ENCODE data around the gene HACD4.

The HACD4 gene

DNA sequence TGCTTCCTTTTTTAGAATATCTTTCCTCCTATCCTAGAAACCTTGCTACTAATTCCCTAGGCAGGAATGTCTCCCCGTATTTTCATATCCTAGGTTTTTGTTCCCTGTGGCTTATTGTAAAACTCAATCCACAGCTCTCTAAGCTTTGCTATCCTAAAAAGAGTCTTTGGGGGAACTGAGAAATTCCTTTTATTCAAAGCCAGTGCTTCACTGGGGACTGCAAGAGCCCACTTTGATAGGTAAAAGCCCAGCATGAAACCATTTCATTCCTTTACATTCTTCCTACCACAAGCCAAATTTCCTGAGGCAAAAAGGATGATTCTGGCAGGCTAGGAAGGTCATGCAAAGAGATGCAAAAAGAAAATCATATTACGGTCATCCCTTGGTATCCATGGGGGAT lies 5.8 kb upstream of the HACD4 start:
- TF ChIP-seq, protein P1, sequence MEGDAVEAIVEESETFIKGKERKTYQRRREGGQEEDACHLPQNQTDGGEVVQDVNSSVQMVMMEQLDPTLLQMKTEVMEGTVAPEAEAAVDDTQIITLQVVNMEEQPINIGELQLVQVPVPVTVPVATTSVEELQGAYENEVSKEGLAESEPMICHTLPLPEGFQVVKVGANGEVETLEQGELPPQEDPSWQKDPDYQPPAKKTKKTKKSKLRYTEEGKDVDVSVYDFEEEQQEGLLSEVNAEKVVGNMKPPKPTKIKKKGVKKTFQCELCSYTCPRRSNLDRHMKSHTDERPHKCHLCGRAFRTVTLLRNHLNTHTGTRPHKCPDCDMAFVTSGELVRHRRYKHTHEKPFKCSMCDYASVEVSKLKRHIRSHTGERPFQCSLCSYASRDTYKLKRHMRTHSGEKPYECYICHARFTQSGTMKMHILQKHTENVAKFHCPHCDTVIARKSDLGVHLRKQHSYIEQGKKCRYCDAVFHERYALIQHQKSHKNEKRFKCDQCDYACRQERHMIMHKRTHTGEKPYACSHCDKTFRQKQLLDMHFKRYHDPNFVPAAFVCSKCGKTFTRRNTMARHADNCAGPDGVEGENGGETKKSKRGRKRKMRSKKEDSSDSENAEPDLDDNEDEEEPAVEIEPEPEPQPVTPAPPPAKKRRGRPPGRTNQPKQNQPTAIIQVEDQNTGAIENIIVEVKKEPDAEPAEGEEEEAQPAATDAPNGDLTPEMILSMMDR (IDR thresholded peaks at IDR 0.05; ENCODE audit: low read depth, low read length): no peak
- DNase-seq (ENCODE audit: extremely low read depth, low read depth): no peak

DNA sequence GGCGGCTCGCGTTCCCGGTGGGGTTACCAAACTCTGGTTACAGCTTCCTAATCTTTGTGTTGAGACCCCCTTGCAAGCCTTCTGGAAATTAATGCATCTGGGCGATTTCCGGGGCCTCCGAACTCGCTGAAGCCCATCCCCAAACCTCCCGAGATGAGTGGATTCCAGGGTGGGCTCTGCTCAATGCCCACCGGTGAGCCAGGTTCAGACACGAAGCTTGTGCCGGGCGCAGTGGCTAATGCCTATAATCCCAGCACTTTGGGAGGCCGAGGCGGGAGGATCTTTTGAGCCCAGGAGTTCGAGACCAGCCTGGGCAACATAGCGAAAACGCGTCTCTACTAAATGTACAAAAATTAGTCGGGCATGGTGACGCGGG lies 356 bp upstream of the HACD4 start:
- TF ChIP-seq, protein P1 (IDR thresholded peaks at IDR 0.05; ENCODE audit: low read depth, low read length): no peak

DNA sequence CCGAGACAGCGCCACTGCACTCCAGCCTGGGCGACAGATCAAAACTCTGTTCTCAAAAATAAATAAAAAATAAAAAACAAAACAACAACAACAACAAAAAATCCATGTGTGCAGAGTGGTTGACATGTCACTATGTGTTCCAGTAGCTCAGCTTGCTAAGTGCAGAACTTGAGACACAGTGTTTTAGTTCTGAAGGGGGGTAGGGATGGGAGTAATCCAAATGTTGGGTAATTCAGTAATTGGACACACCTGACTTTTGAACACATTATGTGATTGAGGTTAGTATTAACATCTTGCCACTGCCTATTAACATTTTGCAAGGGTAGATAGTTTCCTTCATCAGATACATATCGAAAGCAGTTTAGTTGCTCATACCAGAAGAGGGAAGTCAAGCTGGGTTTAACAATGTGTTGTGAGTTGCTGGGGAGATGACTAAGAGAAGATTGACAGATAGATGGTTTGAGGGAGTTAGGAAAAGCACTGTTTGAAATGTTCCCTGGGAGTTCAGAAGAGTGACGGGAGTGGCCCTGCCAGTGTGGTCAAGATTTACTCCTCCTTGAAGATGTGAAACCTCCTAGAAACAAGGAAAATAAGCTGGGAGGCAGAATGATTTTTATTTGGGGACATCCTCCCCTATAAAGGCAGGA lies 928 bp downstream of the HACD4 start:
- peak; percentile 24 for DNase-seq (ENCODE audit: extremely low read depth, low read depth)

More for the DNA sequence above, 356 bp upstream of the HACD4 start:
- no peak for DNase-seq (ENCODE audit: extremely low read depth, low read depth)

DNA sequence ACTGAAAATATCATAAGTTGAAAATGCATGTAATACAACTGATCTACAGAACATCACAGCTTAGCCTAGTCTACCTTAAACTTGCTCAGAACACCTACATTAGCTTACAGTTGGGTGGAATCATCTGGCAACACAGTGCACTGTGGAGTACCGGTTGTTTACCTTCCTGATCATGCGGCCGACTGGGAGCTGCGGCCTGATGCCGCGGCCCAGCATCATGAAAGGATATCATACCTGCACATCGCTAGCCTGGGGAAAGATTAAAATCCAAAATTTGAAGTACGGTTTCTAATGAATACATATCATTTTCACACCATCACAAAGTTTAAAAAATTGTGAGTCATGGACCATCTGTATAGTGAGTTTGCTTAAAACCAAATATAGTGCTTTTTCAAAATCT lies 1.8 kb downstream of the HACD4 start:
- no peak for DNase-seq (ENCODE audit: extremely low read depth, low read depth)
- TF ChIP-seq, protein P1 (IDR thresholded peaks at IDR 0.05; ENCODE audit: low read depth, low read length): no peak

More for the DNA sequence above, 928 bp downstream of the HACD4 start:
- TF ChIP-seq, protein P1 (IDR thresholded peaks at IDR 0.05; ENCODE audit: low read depth, low read length): no peak

- TF ChIP-seq, protein P1 (IDR thresholded peaks at IDR 0.05; ENCODE audit: low read depth, low read length): no peak
- DNase-seq (ENCODE audit: extremely low read depth, low read depth): no peak
These were observed 3.0 kb downstream of the HACD4 start for GRCh38 chr9:21028466-21028865.

DNA sequence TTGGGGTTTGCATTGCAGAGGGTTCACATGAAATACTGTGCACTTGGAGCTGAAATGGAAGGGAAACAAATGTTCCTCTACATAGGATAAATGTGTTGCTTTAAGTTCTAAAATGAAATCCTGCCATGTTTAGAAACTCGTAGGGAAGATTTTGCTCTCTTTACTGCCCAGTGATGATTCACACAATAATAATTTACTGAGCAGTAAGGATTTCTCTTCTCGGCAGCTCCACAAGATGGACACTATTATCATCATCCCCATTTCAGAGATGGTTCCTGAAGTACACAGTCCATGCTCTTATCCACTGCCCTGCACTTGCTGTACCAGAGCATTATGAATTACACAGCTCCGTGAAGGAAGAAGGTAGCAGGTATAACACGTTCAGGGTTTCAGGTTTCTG lies 4.1 kb downstream of the HACD4 start:
- TF ChIP-seq, protein P1 (IDR thresholded peaks at IDR 0.05; ENCODE audit: low read depth, low read length): no peak
- no peak for DNase-seq (ENCODE audit: extremely low read depth, low read depth)

DNA sequence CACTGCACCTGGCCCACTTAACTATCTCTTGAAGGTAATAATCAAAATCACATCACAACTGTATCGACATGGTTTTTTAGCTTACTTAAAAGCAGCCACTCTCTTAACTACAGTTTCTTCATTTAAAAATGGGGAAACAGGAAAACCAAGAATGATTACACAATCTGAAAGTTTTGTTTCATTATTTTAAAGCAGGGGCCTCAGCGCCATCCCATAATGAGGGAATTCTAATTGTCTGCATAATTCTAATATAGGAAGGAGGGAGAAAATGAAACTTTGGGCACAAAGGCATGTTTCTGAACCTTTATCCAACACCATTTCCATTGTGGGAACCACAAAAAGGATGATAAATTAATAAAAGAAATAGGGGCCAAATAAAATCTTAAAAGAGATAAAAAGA lies 7.6 kb downstream of the HACD4 start:
- TF ChIP-seq, protein P1 (IDR thresholded peaks at IDR 0.05; ENCODE audit: low read depth, low read length): no peak
- no peak for DNase-seq (ENCODE audit: extremely low read depth, low read depth)

All from AG09319 (cell line).